ENCODE results near the gene PPP1R26.
"Not testable (repeated sequence)": the region's sequence is repeated elsewhere in the genome, so short reads cannot be mapped to it uniquely, and the experiment has no call there.

PPP1R26 gene, protein sequence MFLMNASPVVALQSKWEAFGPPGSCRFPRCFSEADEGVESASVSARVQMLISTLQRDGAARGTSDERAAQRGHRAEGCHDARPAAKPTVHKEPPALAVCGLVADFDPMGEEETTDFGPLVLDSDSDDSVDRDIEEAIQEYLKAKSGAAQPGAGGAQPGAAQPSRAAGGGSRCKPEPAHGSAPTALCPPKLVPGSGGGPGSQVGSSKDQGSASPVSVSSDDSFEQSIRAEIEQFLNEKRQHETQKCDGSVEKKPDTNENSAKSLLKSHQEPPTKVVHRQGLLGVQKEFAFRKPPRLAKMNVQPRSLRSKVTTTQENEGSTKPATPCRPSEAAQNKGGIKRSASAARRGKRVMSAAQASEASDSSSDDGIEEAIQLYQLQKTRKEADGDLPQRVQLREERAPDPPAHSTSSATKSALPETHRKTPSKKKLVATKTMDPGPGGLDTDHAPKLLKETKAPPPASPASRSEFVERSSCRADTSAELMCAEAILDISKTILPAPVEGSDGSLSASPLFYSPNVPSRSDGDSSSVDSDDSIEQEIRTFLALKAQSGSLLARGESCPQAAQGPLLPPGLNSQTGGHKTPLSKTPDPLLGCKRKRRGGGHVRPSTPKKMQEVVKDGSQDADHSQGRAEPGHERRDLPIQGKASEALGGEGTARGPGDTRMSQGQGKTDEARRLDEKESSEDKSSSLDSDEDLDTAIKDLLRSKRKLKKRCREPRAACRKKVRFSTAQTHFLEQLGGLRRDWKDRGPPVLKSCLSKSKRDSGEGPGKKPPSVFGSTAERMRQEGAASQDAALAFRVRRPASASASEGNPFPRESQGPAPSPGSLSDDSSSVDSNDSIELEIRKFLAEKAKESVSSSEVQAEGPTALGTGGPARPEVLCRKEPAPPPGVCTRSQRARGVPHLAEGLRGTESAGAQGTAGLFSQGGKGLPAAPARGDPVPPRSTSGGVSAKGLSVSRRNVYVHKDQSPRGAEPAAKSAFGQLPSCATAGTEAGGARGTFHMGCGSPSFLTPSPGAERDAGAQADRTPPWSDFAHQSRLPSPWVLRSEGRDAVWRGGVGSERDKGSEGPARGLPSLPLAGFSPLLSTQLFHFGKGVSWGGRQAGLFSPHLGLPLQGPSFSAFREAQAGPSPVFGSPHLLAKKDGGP (N-terminal part only)

DNA sequence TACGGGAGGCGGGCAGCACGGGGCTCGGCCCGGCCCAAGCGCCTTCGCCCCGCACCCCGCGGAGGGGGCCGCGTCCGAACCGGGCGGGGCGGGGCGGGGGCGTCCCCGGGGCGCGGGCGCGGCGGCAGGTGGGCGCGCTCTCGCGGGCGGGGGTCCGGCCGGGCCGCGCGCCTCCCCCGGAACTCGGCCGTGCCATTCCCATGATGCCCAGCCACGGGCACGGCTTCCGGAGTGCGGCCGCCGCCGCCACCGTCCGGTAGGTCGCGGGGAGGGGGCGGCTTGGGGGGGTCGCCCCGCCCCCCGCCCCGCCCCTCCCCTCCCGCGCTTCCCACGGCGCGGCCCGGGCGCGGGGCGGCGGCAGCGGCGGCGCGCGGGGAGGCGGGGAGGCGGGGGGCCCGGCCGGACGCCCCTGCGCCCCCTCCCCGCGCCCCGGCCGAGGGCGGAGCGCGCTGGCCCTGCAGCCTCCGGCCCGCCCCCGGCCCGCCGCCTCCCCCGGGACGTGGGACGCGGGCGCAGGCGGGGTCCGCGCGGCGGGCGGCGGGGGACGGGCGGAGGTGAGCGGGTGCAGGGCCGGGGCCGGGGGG, at the start of gene PPP1R26:
Gene PPP1R26 (plus strand): TSS at position 314 of the 584 bp plus-strand sequence. CDS start 4,729 bp downstream, outside the sequence.
- Histone ChIP-seq H3K4me3 (ENCODE audit: low read depth, low read length) (peak within 1 kb of the TSS; percentile 70), H3K36me3 (peaks cover 19% of the 10 kb centered on the region), H3K9me3 (ENCODE audit: severe bottlenecking) (no peaks in the 10 kb centered on the region), H3K27ac (peak within 1 kb of the TSS; percentile 63), H3K27me3 (ENCODE audit: insufficient read depth, low read depth, severe bottlenecking) (no peaks in the 10 kb centered on the region)
- peak; percentile 46 for DNase-seq
- TF ChIP-seq, protein P1, sequence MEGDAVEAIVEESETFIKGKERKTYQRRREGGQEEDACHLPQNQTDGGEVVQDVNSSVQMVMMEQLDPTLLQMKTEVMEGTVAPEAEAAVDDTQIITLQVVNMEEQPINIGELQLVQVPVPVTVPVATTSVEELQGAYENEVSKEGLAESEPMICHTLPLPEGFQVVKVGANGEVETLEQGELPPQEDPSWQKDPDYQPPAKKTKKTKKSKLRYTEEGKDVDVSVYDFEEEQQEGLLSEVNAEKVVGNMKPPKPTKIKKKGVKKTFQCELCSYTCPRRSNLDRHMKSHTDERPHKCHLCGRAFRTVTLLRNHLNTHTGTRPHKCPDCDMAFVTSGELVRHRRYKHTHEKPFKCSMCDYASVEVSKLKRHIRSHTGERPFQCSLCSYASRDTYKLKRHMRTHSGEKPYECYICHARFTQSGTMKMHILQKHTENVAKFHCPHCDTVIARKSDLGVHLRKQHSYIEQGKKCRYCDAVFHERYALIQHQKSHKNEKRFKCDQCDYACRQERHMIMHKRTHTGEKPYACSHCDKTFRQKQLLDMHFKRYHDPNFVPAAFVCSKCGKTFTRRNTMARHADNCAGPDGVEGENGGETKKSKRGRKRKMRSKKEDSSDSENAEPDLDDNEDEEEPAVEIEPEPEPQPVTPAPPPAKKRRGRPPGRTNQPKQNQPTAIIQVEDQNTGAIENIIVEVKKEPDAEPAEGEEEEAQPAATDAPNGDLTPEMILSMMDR (IDR thresholded peaks at IDR 0.05; ENCODE audit: low read depth, low read length): no peak

GRCh38 chr9:135437259-135437658, 42.3 kb upstream of the PPP1R26 start:
- Histone ChIP-seq H3K36me3 (no peaks in the 10 kb centered on the region), H3K27me3 (ENCODE audit: insufficient read depth, low read depth, severe bottlenecking) (no peaks in the 10 kb centered on the region), H3K4me3 (ENCODE audit: low read depth, low read length) (no peak overlapping the region), H3K27ac (no peak overlapping the region), H3K9me3 (ENCODE audit: severe bottlenecking) (no peaks in the 10 kb centered on the region)
- no peak for DNase-seq
- TF ChIP-seq, protein P1 (IDR thresholded peaks at IDR 0.05; ENCODE audit: low read depth, low read length): no peak

DNA sequence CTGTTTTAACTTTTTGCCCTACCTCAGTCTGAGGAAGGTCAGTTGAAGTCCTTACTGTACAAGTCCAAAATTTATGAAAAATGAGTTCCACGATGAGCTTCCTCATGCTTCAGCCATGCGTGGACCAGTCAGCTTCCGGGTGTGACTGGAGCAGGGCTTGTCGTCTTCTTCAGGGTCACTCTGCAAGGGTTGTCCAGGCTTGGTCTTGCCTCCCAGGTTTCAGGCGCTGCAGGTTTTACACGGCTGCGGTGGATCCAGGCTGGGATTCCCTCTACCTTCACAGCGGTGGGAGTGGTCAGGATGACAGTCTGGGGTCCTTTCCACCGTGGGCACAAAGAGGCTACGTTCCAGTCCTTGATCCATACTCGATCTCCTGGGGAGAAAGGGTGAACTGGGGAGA, 41.9 kb upstream of the PPP1R26 start:
- not testable (repeated sequence) for H3K27ac ChIP-seq; H3K9me3 ChIP-seq (ENCODE audit: severe bottlenecking); DNase-seq; H3K36me3 ChIP-seq; H3K27me3 ChIP-seq (ENCODE audit: insufficient read depth, low read depth, severe bottlenecking); H3K4me3 ChIP-seq (ENCODE audit: low read depth, low read length)

- DNase-seq: peak; percentile 41
- H3K27me3 ChIP-seq (ENCODE audit: insufficient read depth, low read depth, severe bottlenecking); H3K4me3 ChIP-seq (ENCODE audit: low read depth, low read length); H3K9me3 ChIP-seq (ENCODE audit: severe bottlenecking); H3K27ac ChIP-seq; H3K36me3 ChIP-seq: not testable (repeated sequence)
- TF ChIP-seq, protein P1 (IDR thresholded peaks at IDR 0.05; ENCODE audit: low read depth, low read length): peak; percentile 54; the same call in 1 of the 2 replicates
These were observed 40.9 kb upstream of the PPP1R26 start for GRCh38 chr9:135438581-135439232.

- H3K27me3 ChIP-seq (ENCODE audit: insufficient read depth, low read depth, severe bottlenecking); H3K9me3 ChIP-seq (ENCODE audit: severe bottlenecking); H3K36me3 ChIP-seq; H3K4me3 ChIP-seq (ENCODE audit: low read depth, low read length); DNase-seq; H3K27ac ChIP-seq: not testable (repeated sequence)
These were observed 40.1 kb upstream of the PPP1R26 start for GRCh38 chr9:135439514-135439913.

DNA sequence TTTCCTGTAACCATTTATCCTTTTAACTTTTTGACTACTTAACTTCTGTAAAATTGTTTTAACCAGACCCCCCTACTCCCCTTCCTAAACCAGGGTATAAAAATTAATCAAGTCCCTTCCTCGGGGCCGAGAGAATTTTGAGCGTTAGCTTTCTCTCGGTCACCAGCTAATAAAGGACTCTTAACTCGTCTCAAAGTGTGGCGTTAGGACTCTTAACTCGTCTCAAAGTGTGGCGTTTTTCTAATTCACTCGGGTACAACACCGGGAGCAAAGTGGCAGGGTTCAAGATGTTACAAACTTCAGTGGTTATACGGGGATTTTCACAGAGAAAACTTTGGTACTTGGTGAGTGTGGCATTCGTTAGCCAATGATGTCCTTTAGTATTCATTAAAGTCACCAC, 39.7 kb upstream of the PPP1R26 start:
- H3K27me3 ChIP-seq (ENCODE audit: insufficient read depth, low read depth, severe bottlenecking): no peaks in the 10 kb centered on the region
- H3K4me3 ChIP-seq (ENCODE audit: low read depth, low read length): no peak overlapping the region
- peak overlapping the region; percentile 70 for H3K27ac ChIP-seq
- no peak for DNase-seq
- no peaks in the 10 kb centered on the region for H3K9me3 ChIP-seq (ENCODE audit: severe bottlenecking)
- H3K36me3 ChIP-seq: no peaks in the 10 kb centered on the region
- TF ChIP-seq, protein P1 (IDR thresholded peaks at IDR 0.05; ENCODE audit: low read depth, low read length): no peak
